Gastroesophageal sphincter (tissue), 3 donors: ENCODE measurements around the gene ZNF764.
A peak's percentile ranks its signal among the peaks of the same experiment; 100 is the strongest.

Source experiments
- CTCF ChIP-seq, 4 experiments: fragments of 200-600 bp in 2 of 4; fragments of 450-650 bp in 2 of 4; sonication (generic) in 1 of 4; IDR thresholded peaks; one replicate each; pipeline ENCODE4 v1.5.1; 2017 to 2019; ENCODE audit warnings: antibody characterized with exemption in 4 of 4, mild to moderate bottlenecking in 2 of 4, moderate library complexity in 2 of 4
- EP300 ChIP-seq: sonication (generic); formaldehyde crosslinking; IDR thresholded peaks from one replicate; pipeline ENCODE4 v1.6.1; 2017; ENCODE audit warnings: antibody characterized with exemption, mild to moderate bottlenecking

DNA sequence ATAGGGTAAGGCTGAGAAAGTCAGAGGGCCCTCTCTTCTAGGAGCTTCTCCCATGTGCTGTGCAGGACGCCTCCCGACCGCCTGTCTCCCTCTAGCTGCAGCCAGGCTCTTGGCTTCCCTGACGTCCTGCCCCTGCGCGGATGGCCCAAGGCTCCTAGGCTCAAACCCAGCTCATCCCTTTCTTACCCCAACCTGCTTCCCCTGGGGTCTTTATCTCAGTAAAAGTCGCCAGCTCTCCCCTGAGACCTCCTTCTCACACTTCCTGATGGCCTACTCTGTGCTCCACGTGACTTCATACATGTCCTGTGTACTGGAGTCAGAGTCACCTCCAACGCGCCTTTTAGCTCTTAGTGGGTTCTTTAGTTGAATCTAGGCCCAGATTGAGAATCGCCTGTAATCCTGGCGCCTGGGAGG is 22.4 kb downstream of the ZNF764 start:
- TF ChIP-seq EP300 (no peak), CTCF (IDR thresholded peaks at IDR 0.05) (peak in 3 of 4 experiments; percentile 45 to 76 (median 59))
